Stimulated activated CD8-positive, alpha-beta memory T cell treated with anti-CD3 and anti-CD28 coated beads, Interleukin-12 subunit alpha, Interleukin-12 subunit beta, amount 100 ng/mL, for 4 hours (primary cell): ENCODE results near the gene CCDC196.

Experiments used
- DNase-seq: peaks from one replicate; pipeline ENCODE4 v3.0.0-alpha.2; 2020; ENCODE audit warnings: low read depth

Gene CCDC196

GRCh38 chr14:66485910-66486421 is at the start of gene CCDC196:
CCDC196 (plus strand) TSS chr14:66486371; CDS start chr14:66486503, 132 bp downstream.
- DNase-seq = no peak

GRCh38 chr14:66440801-66441200 is 45.4 kb upstream of the CCDC196 start:
- no peak for DNase-seq

- no peak for DNase-seq
These were observed 43.1 kb upstream of the CCDC196 start for GRCh38 chr14:66442953-66443571.

- DNase-seq = no peak
These were observed 42.4 kb upstream of the CCDC196 start for GRCh38 chr14:66443785-66444184.

- no peak for DNase-seq
These were observed 41.8 kb upstream of the CCDC196 start for GRCh38 chr14:66444271-66444927.

- no peak for DNase-seq
These were observed 40.2 kb upstream of the CCDC196 start for GRCh38 chr14:66445936-66446335.

- DNase-seq = no peak
These were observed 32.7 kb upstream of the CCDC196 start for GRCh38 chr14:66453469-66453868.

GRCh38 chr14:66459603-66460002 is 26.6 kb upstream of the CCDC196 start:
- DNase-seq = no peak

- DNase-seq = no peak
These were observed 21.9 kb upstream of the CCDC196 start for GRCh38 chr14:66464261-66464660.

- DNase-seq = no peak
These were observed 17.3 kb upstream of the CCDC196 start for GRCh38 chr14:66468778-66469367.

- no peak for DNase-seq
These were observed 14.6 kb upstream of the CCDC196 start for GRCh38 chr14:66471584-66471983.

GRCh38 chr14:66472251-66472650 is 13.9 kb upstream of the CCDC196 start:
- no peak for DNase-seq

- DNase-seq = no peak
These were observed 12.9 kb upstream of the CCDC196 start for GRCh38 chr14:66473223-66473622.

- no peak for DNase-seq
These were observed 9.2 kb upstream of the CCDC196 start for GRCh38 chr14:66476964-66477363.

- no peak for DNase-seq
These were observed 8.6 kb upstream of the CCDC196 start for GRCh38 chr14:66477567-66477966.

GRCh38 chr14:66482873-66483272 is 3.3 kb upstream of the CCDC196 start:
- DNase-seq = no peak

- DNase-seq = no peak
These were observed 2.8 kb upstream of the CCDC196 start for GRCh38 chr14:66483322-66483721.

- DNase-seq = no peak
These were observed 1.1 kb upstream of the CCDC196 start for GRCh38 chr14:66485029-66485428.

- no peak for DNase-seq
These were observed 993 bp downstream of the CCDC196 start for GRCh38 chr14:66487164-66487563.

GRCh38 chr14:66490143-66491111 is 4.3 kb downstream of the CCDC196 start:
- no peak for DNase-seq

- no peak for DNase-seq
These were observed 7.6 kb downstream of the CCDC196 start for GRCh38 chr14:66493750-66494149.
